Kidney capillary endothelial cell (primary cell): ENCODE data around the gene GKAP1.
"Not testable (repeated sequence)": the region's sequence is repeated elsewhere in the genome, so short reads cannot be mapped to it uniquely, and the experiment has no call there.

ENCODE experiments used
- DNase-seq: peaks from one replicate; pipeline ENCODE4 v3.0.0-alpha.2; 2018; ENCODE audit warnings: low spot score

Gene GKAP1

DNA sequence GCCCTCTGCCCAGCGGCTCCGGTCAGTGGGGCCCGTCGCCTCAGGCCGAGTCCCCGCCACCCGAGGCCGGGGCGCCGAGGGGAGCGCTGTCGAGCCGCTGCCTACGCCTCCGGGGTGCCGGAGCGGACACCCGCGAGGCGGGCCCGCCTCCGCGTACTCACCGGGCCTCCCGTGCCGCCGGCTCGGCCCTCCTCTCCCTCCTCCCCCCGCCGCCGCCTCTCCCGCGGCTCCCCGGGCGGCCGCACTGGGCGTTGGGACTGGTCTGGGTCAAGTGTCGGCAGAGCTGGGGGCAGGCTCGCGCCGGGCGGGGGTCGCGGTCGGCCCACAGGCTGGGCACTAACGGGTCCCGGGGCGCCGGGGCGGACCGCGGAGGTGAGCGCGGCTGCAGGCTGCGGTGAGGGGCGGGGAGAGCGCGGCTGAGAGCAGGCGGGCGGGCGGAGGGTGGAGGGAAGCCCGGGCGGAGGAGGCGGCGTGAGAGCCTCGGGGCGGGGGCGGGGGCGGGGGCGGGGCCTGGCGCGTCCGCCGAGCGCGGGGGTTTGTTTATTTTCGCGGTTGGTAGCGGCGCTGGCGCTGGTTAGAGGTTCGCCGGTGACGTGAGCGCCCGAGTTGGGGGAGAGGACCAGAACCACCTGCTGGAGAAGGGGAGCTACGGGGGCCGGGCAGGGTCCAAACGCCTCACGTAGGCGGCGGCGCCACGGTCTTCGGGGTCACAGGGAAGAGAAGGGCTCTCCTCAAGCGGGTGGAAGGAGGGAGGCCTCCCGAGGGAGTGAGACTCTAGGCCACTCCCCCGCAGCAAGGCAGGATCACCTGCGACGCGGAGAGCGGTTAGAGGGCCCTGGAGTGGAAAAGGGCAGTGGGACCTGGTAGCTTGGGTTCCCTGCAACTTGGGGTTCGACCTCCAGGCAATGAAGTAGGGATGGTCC, at the start of gene GKAP1:
Gene GKAP1, minus strand, starts transcription at position 414 of the 923 bp plus-strand sequence. CDS start 11,252 bp downstream, outside the sequence.
- not testable (repeated sequence) for DNase-seq

DNA sequence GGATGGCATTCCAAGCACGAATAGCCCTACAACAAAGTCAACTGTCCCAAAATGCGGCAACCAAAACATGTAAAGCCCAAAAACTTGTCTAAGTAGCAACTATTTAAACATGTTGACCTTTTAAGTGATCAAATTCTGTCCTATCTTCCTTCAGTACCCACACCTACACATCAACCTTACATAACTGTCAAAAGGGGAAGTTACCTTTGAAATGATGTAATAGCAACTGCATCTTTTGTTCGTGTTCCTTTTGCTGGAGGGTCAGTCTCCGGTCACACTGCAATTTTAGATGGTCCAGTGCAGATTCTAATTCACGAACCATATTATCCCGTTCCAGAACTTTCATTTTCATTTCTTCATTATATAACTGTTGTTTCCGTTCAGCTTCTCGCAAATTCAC, 32.3 kb upstream of the GKAP1 start:
- DNase-seq: not testable (repeated sequence)

DNA sequence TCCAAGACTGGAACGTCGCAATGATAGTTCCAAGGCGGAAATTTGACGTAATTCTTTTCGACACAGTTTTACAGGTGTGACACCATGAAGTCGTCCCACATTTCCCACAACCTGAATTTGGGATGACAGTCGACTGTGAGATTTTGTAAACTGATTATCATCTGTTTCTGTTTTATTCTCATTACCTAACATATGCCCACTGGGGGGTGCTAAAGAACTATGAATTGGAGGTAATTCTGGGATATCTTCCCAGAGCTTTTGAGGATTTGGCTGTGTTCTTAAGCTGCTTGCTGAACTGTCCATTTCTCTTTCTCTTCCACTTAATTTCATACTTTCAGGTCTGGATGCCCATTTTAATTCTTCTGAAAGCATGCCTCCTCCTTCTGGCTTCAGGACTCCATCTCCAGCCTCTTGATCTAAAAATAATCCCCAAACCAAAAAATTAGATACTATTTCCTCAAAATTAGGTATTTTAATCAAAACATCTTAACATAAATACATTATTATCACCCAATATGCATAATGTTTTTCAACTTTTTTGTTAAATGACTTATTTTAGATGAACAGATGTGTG, 19.6 kb upstream of the GKAP1 start:
- not testable (repeated sequence) for DNase-seq

DNA sequence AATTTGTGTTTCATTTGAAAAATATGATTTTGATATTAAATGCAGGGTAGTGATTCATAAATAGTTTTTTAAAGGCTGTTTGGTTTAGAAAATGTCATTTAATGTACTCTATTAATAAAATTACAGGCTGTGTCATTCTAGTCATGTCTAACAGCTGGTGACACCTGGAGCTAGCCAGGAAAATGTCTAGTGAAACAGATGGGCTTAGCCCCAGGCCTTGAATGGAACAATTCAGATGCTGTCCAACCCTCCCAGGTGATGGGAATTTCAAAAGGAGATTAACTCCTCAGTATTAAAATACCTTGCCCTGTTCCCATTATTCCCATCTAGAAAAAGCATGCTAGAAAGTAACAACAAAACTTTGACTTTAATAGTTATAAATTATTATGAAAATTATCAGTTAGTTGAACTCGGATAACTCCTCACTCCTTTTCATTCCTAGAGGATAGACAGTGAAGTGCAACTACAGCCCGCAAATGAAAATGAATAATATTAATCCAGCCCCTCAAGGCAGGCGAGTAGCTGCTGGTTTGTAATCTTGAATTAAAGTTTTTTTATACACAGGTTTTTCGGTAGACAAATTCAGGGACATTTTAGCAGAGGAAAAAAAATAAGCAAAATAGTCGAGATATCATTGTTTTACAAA, 13.0 kb upstream of the GKAP1 start:
- not testable (repeated sequence) for DNase-seq

DNA sequence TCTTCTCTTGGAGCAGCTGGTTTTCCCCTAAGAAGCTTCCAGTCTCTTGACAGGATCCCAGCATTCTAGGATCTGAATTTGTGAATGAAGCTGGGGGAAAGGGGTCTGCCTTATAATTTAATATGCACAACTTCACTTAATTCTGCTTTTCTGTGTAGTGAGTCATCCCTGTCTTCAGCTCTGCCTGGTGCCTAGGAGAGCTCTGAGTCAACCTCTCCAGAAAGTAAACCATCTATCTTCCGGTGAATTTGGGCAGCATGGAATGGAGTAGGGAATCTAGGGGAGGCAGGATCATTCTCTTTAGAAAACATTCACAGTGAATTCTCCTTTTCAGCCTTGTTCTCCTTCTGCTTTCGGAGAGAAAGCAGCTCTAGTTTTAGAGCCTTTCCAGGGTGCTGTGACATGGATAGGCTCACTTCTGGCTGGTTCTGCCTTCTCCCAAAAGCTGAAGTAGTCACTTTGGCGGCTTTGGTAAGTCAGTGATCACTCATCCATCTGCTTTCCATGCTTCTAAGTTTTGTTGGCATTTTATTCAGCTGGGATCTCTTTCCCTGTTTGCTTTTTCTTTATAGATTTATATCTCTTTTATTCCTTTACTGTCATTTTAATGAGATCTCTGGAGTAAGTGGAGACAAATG, 7.5 kb upstream of the GKAP1 start:
- DNase-seq: not testable (repeated sequence)

DNA sequence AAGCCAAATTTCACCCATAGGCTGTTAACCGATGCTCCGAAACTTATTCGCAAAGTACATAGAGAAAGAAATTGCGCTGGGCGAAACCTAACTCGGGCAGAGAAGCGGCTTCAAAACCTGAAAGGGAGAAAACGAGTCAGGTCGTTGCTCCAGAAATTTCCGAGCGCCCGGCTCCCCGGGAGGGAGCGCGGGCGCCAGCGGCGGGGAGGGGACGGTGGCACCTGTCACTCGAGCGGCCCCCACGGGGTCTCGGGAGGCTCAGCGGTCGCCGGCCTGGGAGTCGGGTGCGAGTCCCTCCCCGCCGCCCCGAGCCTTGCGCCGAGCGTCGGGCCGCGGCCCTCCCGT, 586 bp downstream of the GKAP1 start:
- DNase-seq: not testable (repeated sequence)

DNA sequence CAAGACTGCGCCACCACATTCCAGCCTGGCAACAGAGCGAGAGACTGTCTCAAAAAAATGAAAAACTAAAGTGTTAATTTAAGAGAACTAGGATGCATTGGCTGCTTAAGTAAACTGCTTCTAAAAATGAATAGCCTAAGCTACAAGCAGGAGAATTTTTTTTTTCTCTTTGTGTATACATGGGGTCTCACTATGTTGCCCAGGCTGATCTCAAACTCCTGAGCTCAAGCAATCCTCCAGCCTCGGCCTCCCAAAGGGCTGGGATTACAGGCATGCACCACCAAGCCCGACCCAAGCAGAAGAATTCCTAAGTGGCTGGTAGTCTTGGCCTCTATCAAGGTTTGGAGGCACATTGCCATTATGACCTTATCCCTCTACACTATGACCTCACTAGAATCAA, 2.4 kb downstream of the GKAP1 start:
- not testable (repeated sequence) for DNase-seq

DNA sequence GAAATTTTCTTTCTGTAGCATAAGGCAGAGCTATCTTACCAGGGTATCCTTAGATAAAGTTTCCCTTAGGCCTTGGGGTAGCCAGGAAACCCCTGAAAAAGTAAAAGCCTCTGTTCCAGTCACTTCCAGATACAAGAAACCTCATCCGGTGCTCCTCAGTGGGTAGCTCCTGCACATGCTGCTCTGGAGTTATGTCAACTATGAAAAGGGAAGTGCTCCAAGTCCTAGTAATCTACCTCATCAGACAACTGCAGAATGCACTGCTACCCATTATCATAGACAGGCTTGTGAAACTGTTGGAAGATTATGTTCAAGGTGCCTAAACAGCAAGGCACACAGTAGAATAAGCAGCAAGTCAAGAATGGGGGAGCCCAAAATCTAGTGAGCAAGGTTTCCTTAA, 8.4 kb downstream of the GKAP1 start:
- not testable (repeated sequence) for DNase-seq

DNA sequence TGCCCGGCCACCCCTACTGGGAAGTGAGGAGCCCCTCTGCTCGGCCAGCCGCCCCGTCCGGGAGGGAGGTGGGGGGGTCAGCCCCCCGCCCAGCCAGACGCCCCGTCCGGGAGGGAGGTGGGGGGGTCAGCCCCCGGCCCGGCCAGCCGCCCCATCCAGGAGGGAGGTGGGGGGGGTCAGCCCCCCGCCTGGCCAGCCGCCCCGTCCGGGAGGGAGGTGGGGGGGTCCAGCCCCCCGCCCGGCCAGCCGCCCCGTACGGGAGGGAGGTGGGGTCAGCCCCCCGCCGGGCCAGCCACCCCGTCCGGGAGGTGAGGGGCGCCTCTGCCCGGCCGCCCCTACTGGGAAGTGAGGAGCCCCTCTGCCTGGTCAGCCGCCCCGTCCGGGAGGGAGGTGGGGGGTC, 13.1 kb downstream of the GKAP1 start:
- not testable (repeated sequence) for DNase-seq

DNA sequence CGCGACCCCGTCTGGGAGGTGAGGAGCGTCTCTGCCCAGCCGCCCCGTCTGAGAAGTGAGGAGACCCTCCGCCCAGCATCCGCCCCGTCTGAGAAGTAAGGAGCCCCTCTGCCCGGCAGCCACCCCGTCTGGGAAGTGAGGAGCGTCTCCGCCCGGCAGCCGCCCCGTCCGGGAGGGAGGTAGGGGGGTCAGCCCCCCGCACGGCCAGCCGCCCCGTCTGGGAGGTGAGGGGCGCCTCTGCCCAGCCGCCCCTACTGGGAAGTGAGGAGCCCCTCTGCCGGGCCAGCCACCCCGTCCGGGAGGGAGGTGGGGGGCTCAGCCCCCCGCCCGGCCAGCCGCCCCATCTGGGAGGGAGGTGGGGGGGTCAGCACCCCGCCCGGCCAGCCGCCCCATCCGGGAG, 13.6 kb downstream of the GKAP1 start:
- not testable (repeated sequence) for DNase-seq

DNA sequence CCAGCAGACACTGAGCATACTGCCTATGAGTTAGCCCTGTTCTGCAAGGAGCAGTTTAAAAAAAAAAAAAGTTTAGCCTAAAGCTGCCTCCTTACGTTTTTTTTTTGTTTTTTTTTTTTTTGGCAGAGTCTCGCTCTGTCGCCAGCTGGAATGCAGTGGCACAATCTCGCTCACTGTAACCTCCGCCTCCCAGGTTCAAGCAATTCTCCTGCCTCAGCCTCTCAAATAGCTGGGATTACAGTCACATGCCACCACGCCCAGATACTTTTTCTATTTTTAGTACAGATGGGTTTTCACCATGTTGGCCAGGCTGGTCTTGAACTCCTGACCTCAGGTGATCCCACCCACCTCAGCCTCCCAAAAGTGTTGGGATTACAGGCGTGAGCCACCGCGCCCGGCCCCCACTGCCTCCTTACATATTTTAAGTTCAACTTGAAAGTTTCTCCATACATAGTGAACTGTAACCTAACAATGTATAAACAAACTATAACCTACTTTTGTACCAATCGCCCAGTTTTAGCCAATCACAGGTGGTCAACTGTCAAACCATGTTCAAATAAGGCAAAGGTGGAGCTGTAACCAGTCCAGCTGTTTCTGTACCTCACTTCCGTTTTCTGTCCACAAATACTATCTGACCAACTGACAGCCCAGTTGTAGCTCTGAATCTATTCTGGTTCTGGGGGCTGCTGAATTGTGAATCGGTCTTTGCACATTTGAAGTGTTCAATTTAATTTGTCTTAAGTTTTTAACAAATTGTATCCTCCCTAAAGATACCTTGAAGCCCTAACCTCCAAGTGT, 17.1 kb downstream of the GKAP1 start:
- DNase-seq: no peak

DNA sequence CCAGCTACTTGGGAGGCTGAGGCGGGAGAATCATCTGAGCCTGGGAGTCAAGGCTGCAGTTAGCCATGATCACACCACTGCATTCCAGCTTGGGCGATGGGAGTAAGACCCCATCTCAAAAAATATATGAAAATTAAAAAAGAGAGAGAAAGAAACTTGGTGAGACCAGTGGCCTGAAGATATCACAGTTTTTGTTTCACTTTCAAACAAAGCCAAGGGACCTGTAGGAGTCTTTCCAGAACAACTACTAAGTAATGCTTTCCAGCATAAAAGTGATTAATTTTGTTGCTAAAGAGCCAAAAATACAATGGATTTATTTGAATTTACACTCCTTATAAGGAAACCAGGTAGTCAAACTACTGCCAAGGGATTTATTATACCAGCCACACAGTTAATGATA, 23.5 kb downstream of the GKAP1 start:
- no peak for DNase-seq

DNA sequence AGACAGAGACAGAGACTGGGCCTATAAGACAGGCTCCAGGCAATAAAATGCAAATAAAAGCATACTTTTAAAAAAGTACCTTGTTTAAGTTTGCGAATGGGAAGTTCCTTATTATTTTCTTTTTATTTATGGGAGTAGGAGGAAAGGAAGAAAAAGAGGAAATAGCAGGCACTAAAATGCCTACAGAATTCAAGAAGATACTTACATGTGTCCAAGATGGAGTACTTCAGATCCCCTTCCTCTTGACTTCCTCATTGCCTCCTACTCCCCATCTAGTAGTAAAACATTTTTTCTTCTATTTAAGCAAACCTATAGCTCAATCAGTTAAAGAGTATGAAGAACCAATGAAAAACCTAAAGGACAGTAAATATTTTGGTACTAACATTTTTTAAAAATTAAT, 24.8 kb downstream of the GKAP1 start:
- DNase-seq: no peak

DNA sequence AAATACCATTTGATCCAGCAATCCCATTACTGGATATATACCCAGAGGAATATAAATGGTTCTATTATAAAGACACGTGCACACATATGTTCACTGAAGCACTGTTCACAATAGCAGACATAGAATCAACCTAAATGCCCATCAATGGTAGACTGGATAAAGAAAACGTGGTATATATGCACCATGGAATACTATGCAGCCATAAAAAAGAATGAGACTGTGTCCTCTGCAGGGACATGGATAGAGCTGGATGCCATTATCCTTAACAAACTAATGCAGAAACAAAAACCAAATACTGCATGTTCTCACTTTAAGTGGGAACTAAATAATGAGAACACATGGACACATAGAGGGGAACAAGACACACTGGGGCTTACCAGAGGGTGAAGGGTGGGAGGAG, 39.4 kb downstream of the GKAP1 start:
- no peak for DNase-seq

DNA sequence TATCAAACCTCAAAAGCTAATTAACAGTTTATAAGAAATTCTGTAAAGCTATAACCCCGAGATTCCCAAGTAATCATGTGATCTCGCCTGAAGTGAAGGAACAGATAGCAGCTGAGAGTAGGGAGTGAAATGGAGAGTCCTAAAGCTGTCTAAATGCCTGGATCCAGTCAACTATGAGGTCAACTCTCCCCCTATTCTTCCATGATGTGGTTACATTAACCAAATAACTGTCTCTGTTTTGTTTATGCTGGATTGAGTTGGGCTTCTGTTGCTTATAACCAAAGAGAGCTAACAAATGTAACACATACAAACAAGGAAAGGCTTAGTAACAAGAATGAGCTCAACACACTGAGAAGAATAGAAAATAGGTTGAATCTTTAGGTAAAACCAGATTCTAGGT, 41.6 kb downstream of the GKAP1 start:
- DNase-seq: no peak

DNA sequence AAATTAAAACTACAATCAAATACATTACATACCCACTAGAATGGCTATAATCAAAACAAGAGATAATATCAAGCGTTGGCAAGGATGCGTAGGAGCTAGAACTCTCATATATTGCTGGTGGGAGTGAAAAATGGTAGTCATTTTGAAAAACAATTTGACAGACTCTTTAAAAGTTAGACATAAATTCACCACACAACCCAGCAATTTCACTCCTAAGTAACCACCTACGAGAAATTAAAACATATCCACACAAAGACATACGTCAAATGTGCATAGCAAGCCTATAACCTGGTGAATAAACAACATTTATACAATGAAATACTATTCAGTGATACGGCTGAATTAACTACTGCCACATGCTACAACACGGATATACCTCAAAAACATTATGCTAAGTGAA, 44.7 kb downstream of the GKAP1 start:
- DNase-seq: no peak

DNA sequence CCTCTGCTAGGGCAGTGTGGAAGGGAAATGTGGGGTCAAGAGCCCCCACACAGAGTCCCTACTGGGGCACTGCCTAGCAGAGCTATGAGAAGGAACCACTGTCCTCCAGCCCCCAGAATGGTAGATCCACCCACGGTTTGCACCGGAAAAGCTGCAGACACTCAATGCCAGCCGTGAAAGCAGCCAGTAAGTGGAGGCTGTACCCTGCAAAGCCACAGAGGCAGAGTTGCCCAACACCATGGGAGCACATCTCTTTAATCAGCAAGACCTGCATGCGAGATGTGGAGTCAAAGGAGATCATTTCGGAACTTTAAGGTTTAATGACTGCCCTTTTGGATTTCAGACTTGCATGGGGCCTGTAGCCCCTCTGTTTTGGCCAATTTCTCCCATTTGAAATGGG, 52.2 kb downstream of the GKAP1 start:
- DNase-seq: no peak

DNA sequence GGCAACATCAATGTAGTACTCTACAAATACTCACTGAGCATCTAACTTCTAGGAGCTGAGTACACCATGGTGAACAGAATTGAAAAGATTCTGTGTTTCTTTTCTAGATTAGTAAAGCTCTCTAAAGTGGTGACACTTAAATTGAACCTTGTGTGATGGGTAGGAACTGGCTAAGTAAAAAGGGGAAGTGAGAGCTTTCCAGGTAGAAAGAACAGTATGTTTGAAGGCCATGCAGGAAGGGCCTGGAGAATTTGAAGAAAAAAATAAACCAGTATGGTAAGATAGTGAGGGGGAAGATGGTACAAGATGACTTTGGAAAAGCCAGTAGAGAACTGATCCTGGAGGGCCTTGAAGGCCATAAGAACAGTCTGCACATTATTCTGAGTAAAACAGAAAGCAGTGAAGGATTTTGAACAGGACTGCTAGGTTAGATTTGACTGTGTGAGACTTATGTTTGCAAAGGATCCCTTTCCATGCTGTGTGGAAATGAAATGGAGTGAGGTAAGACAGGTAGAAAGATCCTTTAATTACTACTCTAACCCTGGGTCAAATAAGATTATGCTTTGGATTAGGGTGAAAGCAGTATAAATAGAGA, 63.1 kb downstream of the GKAP1 start:
- no peak for DNase-seq

DNA sequence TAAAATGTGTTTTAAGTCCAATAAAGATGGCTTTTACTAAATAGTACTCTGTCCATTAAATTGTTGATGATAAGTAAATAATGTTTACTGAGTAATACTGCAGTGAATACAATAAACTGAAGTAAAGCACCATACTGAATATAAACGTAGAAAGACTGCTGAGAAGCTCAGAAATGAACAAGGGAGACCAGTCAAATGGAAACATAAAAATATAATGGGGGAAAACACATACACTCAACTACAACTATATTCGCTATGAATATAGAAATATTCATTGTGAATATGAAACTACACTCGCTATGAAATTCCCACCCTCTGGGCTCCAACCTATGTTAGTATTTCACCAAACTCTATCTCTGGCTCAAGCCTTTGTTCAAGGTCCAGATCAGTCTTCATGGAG, 67.9 kb downstream of the GKAP1 start:
- DNase-seq: no peak

DNA sequence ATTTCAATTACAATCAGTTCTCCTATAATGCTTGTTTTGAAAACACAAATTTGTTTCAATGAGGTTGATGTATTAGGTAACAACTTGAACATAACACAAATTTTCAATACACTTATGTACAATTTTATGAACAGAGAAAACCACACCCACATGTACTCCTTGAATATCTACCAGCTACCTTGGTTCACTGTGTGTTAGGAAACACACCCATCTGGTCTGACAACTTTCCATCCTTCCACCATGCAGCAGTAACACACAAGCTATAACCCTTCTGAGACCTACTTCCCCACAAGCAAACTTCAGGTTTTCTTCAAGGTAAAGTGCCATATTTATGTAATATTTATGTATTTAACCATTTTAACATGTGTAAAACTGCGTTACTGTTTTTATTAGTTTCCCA, 73.4 kb downstream of the GKAP1 start:
- DNase-seq: no peak

DNA sequence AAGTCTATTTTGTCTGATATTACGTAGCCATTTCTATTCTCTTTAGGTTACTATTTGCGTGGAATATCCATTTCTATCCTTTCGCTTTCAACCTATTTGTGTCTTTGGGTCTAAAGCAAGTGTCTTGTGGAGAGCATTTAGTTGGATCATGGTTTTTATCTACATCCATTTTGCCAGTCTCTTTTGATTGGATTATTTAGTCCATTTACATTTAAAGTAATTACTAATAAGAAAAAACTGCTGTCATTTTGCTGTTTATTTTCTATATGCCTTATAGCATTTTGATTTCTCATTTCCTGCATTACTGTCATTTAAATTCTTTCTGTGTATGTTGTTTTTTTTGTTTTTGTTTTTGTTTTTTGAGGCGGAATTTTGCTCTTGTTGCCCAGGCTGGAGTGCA, 83.8 kb downstream of the GKAP1 start:
- DNase-seq: no peak
